ENCODE data around the gene SORCS2. TPM values are rescaled to one million over a fixed set of nuclear protein-coding genes. Genes with fewer than 3 reads are reported as not detected.
A peak's percentile ranks its signal among the peaks of the same experiment; 100 is the strongest.

SORCS2 gene
- total RNA-seq, 4 donors from 2014 or later: 0.53 to 9.9 (median 0.90) TPM

DNA sequence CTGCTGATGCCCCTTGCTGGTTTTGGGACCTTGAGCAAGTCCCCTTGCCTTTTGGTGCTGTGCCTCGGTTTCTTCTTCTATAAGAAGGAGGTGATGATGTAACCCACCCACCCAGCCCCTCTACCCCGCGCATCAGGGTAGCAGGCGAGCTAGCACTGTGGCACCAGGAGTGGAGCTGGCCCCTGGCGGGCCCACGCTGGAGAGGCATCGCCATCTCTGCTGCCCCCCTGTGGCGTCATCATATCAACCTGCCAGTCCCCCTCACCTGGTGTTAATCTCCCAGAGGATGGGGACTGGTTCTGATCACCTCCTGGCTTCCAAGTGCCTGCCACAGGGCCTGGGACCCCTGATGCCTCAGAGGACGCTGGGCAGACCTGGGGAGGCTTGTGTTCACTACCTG lies 6.3 kb upstream of the SORCS2 start:
- H3K9me3 ChIP-seq: no peaks in the 10 kb centered on the region
- H3K4me1 ChIP-seq: no peaks in the 10 kb centered on the region
- DNase-seq: peak in 1 of 3 donors; percentile 47
- no peak overlapping the region for H3K4me3 ChIP-seq
- TF ChIP-seq POLR2A (IDR thresholded peaks at IDR 0.05): no peak
- TF ChIP-seq, protein P1, sequence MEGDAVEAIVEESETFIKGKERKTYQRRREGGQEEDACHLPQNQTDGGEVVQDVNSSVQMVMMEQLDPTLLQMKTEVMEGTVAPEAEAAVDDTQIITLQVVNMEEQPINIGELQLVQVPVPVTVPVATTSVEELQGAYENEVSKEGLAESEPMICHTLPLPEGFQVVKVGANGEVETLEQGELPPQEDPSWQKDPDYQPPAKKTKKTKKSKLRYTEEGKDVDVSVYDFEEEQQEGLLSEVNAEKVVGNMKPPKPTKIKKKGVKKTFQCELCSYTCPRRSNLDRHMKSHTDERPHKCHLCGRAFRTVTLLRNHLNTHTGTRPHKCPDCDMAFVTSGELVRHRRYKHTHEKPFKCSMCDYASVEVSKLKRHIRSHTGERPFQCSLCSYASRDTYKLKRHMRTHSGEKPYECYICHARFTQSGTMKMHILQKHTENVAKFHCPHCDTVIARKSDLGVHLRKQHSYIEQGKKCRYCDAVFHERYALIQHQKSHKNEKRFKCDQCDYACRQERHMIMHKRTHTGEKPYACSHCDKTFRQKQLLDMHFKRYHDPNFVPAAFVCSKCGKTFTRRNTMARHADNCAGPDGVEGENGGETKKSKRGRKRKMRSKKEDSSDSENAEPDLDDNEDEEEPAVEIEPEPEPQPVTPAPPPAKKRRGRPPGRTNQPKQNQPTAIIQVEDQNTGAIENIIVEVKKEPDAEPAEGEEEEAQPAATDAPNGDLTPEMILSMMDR (IDR thresholded peaks at IDR 0.05): peak in 3 of 6 experiments; percentile 6 to 42 (median 40)
- no peaks in the 10 kb centered on the region for H3K36me3 ChIP-seq
- no peak overlapping the region for H3K27ac ChIP-seq
- H3K27me3 ChIP-seq: no peaks in the 10 kb centered on the region

DNA sequence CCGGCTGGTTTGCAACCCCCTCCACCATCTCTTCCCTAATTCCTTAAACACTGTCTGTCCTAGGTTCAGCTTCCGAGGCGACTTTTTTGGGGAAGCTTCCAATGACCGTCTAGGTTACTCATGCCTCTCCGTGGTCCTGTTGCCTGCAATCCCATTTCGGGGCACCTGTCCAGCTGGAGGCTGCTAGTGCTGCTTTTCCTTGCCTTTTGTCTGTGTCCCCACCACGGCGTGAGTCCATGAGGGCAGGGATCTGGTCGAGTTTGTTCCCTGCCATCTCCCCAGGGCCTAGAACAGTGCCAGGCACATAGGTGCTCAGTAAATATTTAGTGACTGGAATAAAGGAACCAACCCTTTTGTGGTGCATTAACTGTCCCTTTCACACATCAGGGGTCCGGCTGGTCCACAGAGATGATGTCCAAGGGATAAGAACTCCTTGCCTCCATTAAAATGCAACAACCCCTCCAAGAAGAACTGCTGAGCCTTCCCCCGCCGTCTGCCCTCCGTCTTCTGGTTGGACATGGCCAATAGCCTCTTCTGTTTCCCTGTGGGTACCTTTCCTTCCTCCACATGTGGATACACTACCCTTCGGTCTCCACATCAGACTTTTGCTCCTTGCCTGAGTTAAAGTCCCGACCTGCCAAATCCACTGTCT lies 5.7 kb upstream of the SORCS2 start:
- Histone ChIP-seq H3K36me3 (no peaks in the 10 kb centered on the region), H3K27ac (no peak overlapping the region), H3K9me3 (no peaks in the 10 kb centered on the region), H3K27me3 (no peaks in the 10 kb centered on the region), H3K4me1 (no peaks in the 10 kb centered on the region), H3K4me3 (no peak overlapping the region)
- TF ChIP-seq, protein P1 (IDR thresholded peaks at IDR 0.05): no peak
- no peak for TF ChIP-seq POLR2A (IDR thresholded peaks at IDR 0.05)
- DNase-seq: peak in 1 of 3 donors; percentile 10

DNA sequence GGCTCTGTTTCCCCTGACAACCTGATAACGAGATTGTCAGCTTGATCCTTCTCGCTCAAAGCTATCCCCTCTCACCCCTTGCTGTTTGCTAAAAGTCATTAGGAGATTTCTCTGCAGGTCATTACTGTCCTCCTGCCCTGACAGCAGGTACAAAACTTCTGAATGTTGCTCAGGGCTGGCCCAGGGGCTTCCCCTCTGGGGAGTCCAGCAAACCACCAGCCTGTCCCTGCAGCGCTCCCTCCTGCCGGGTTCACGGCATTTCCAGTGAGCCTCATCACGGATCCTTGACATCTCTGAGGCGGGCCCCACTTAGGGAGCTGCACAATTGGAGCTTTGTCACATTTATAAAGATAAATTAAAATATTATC lies 5.2 kb upstream of the SORCS2 start:
- Histone ChIP-seq H3K4me1 (no peaks in the 10 kb centered on the region), H3K27ac (no peak overlapping the region), H3K4me3 (no peak overlapping the region), H3K27me3 (no peaks in the 10 kb centered on the region), H3K36me3 (no peaks in the 10 kb centered on the region), H3K9me3 (no peaks in the 10 kb centered on the region)
- TF ChIP-seq, protein P1 (IDR thresholded peaks at IDR 0.05): no peak
- DNase-seq: peak in 1 of 3 donors; percentile 23

DNA sequence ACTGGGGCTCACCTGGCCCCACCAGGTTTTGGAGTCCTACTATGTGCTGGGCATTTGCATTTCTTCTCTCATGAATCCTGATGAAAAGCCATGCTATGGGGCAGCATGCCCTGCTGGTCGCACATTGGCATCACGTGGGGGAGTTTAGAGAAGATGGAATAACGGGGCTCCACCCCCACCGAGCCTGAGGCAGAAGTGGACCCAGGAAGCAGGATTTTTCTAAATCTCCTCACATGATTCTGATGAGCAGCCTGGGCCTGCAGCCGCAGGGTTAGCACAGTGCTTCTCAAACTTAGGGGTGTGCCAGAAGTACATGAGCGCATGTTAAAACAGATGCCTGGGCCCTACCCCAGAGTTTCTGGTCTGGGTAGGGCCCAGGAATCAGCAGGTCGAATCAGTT lies 4.6 kb upstream of the SORCS2 start:
- DNase-seq: peak in 1 of 3 donors; percentile 19
- H3K27me3 ChIP-seq: no peaks in the 10 kb centered on the region
- no peaks in the 10 kb centered on the region for H3K9me3 ChIP-seq
- H3K4me1 ChIP-seq: no peaks in the 10 kb centered on the region
- no peak overlapping the region for H3K4me3 ChIP-seq
- H3K36me3 ChIP-seq: no peaks in the 10 kb centered on the region
- no peak for TF ChIP-seq POLR2A (IDR thresholded peaks at IDR 0.05)
- TF ChIP-seq, protein P1 (IDR thresholded peaks at IDR 0.05): no peak
- no peak overlapping the region for H3K27ac ChIP-seq

DNA sequence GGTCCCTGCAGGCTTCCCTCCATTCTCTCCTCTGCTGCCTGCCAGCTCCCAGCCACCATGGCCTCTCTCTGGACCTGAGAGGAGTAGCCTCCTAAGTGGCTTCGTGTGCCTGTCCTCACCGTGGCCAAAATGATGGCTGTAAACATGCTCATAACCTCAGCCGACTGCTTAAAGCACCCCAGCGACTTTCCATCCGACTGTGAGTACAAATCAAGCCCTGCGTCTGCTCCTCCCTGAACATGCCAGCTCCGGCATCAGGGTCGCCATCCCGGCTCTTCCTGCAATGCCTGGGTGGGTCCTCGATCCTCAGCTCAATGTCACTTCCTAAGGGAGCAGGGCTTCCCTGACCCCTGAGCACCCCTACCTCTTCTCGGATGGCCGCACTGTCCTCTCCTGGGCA lies 3.3 kb upstream of the SORCS2 start:
- peak in 2 of 3 donors; percentile 14 to 22 for DNase-seq

More for the DNA sequence above, 3.3 kb upstream of the SORCS2 start:
- TF ChIP-seq, protein P1 (IDR thresholded peaks at IDR 0.05): no peak
- TF ChIP-seq POLR2A (IDR thresholded peaks at IDR 0.05): no peak
- peaks cover 0 to 10% of the 10 kb centered on the region in 2 donors for H3K27me3 ChIP-seq
- no peaks in the 10 kb centered on the region for H3K36me3 ChIP-seq
- H3K4me1 ChIP-seq: peaks cover 0 to 9% (median 2%) of the 10 kb centered on the region in 4 donors
- no peak overlapping the region for H3K27ac ChIP-seq
- no peak overlapping the region for H3K4me3 ChIP-seq
- H3K9me3 ChIP-seq: no peaks in the 10 kb centered on the region

All from Peyer's patch (tissue), 4 donors.